ENCODE results near the gene MNT. TPM values are rescaled to one million over a fixed set of nuclear protein-coding genes. Genes with fewer than 3 reads are reported as not detected.

Gene MNT
- polyA plus RNA-seq, 1 donor from 2014 or later, result 6.1 TPM

DNA sequence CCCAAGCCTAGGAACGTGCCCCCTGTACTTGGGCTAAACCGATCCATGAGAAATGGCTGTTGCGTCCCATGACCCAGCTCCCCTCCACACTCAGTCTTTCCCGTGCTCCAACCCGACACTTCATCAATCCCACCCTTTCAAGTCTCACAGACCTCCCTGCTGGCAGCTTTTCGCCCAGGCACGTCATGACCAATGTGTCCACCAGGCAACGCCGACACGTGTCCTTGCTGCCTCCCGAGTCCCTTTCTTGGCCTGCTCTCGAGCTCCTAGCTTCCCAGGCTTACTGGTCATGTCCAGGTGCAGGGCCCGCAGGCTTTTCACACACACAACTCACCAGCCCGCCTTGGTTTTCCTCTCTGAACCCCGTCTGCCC is 12.2 kb downstream of the MNT start:
- Histone ChIP-seq H3K36me3 (ENCODE audit: insufficient read depth, low read length) (no peaks in the 10 kb centered on the region), H3K4me3 (ENCODE audit: low read length) (no peak overlapping the region), H3F3A (ENCODE audit: insufficient read depth, low read length, poor library complexity, severe bottlenecking) (peaks cover 7% of the 10 kb centered on the region), H3K27ac (ENCODE audit: low read length) (no peak overlapping the region), H2AFZ (ENCODE audit: low read depth, low read length) (no peak overlapping the region), H3K79me2 (replicated peaks; ENCODE audit: insufficient read depth, low read length) (peaks cover 20% of the 10 kb centered on the region), H4K20me1 (ENCODE audit: insufficient read depth) (peaks cover under 1% of the 10 kb centered on the region), H3K4me2 (ENCODE audit: low read length) (no peak overlapping the region), H3K27me3 (ENCODE audit: insufficient read depth, low read depth, low read length) (no peaks in the 10 kb centered on the region), H3K9me2 (ENCODE audit: insufficient read depth, low read length) (no peaks in the 10 kb centered on the region), H3K9ac (ENCODE audit: low read length) (no peak overlapping the region), H3K9me3 (ENCODE audit: low read length) (no peaks in the 10 kb centered on the region)
- TF ChIP-seq, protein P1, sequence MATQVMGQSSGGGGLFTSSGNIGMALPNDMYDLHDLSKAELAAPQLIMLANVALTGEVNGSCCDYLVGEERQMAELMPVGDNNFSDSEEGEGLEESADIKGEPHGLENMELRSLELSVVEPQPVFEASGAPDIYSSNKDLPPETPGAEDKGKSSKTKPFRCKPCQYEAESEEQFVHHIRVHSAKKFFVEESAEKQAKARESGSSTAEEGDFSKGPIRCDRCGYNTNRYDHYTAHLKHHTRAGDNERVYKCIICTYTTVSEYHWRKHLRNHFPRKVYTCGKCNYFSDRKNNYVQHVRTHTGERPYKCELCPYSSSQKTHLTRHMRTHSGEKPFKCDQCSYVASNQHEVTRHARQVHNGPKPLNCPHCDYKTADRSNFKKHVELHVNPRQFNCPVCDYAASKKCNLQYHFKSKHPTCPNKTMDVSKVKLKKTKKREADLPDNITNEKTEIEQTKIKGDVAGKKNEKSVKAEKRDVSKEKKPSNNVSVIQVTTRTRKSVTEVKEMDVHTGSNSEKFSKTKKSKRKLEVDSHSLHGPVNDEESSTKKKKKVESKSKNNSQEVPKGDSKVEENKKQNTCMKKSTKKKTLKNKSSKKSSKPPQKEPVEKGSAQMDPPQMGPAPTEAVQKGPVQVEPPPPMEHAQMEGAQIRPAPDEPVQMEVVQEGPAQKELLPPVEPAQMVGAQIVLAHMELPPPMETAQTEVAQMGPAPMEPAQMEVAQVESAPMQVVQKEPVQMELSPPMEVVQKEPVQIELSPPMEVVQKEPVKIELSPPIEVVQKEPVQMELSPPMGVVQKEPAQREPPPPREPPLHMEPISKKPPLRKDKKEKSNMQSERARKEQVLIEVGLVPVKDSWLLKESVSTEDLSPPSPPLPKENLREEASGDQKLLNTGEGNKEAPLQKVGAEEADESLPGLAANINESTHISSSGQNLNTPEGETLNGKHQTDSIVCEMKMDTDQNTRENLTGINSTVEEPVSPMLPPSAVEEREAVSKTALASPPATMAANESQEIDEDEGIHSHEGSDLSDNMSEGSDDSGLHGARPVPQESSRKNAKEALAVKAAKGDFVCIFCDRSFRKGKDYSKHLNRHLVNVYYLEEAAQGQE (IDR thresholded peaks at IDR 0.05; ENCODE audit: borderline replicate concordance), result no peak
- TF ChIP-seq, protein P2, sequence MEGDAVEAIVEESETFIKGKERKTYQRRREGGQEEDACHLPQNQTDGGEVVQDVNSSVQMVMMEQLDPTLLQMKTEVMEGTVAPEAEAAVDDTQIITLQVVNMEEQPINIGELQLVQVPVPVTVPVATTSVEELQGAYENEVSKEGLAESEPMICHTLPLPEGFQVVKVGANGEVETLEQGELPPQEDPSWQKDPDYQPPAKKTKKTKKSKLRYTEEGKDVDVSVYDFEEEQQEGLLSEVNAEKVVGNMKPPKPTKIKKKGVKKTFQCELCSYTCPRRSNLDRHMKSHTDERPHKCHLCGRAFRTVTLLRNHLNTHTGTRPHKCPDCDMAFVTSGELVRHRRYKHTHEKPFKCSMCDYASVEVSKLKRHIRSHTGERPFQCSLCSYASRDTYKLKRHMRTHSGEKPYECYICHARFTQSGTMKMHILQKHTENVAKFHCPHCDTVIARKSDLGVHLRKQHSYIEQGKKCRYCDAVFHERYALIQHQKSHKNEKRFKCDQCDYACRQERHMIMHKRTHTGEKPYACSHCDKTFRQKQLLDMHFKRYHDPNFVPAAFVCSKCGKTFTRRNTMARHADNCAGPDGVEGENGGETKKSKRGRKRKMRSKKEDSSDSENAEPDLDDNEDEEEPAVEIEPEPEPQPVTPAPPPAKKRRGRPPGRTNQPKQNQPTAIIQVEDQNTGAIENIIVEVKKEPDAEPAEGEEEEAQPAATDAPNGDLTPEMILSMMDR (IDR thresholded peaks at IDR 0.05; ENCODE audit: poor library complexity, severe bottlenecking), result peak; percentile 13

DNA sequence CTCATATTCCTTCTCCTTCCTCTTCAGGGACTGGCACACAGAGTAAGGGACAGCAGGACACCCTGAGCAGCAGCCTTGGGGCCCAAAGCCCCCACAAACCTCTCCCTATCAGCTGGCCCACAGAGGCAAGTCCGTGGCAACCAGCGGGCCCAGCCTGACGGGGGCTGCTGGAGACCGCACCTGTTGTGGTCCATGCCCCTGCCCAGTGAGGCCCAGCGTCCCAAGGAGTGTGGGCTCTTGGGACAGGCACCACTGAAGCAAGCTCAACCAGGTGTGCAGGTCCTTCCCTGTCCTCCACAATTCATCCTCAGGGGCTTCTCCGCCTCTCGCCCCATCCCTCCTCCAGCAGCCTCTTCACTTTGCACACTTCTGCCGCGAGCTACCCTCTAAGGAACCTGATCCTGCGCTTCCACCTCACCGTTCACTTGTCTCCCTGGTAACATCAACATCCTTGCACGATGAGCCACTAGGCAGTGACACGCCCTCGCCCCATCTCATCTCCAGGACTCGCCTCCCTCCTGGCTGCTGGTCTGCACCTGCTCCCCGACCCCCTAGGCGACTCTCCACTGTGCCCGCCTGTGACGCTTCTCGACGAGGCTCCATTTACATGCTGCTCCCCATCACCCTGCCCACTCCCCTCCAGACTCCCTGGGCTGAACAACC is 12.7 kb downstream of the MNT start:
- peaks cover 7% of the 10 kb centered on the region for H3F3A ChIP-seq (ENCODE audit: insufficient read depth, low read length, poor library complexity, severe bottlenecking)
- peaks cover 4% of the 10 kb centered on the region for H4K20me1 ChIP-seq (ENCODE audit: insufficient read depth)
- TF ChIP-seq, protein P1 (IDR thresholded peaks at IDR 0.05; ENCODE audit: borderline replicate concordance), result no peak
- TF ChIP-seq, protein P2 (IDR thresholded peaks at IDR 0.05; ENCODE audit: poor library complexity, severe bottlenecking), result no peak
- TF ChIP-seq EZH2 (IDR thresholded peaks at IDR 0.05; ENCODE audit: borderline replicate concordance, insufficient read depth, low read length, poor library complexity, severe bottlenecking), result no peak
- TF ChIP-seq MXI1 (conservative IDR thresholded peaks at IDR 0.05; ENCODE audit: poor library complexity, severe bottlenecking), result no peak
- TF ChIP-seq TAF1 (IDR thresholded peaks at IDR 0.05; ENCODE audit: low read depth), result no peak
- H3K79me2 ChIP-seq (replicated peaks; ENCODE audit: insufficient read depth, low read length), result peaks cover 20% of the 10 kb centered on the region
- H3K4me2 ChIP-seq (ENCODE audit: low read length), result no peak overlapping the region
- H3K9ac ChIP-seq (ENCODE audit: low read length), result no peak overlapping the region
- H3K27ac ChIP-seq (ENCODE audit: low read length), result no peak overlapping the region
- no peaks in the 10 kb centered on the region for H3K27me3 ChIP-seq (ENCODE audit: insufficient read depth, low read depth, low read length)
- H3K9me2 ChIP-seq (ENCODE audit: insufficient read depth, low read length), result no peaks in the 10 kb centered on the region
- H2AFZ ChIP-seq (ENCODE audit: low read depth, low read length), result no peak overlapping the region
- H3K9me3 ChIP-seq (ENCODE audit: low read length), result no peaks in the 10 kb centered on the region
- no peak overlapping the region for H3K4me3 ChIP-seq (ENCODE audit: low read length)
- no peaks in the 10 kb centered on the region for H3K36me3 ChIP-seq (ENCODE audit: insufficient read depth, low read length)

Data from neural cell (in vitro differentiated cells).